ENCODE data around the gene NLGN3.

GRCh38 chrX:71162981-71163380 is 18.3 kb downstream of the NLGN3 start:
- TF ChIP-seq CTCF (IDR thresholded peaks at IDR 0.05) (no peak), POLR2AphosphoS5 (IDR thresholded peaks at IDR 0.05) (no peak), POLR2A (IDR thresholded peaks at IDR 0.05) (no peak)
